Epidermal melanocyte (primary cell): ENCODE data around the gene TASP1.

Experiments used
- DNase-seq: peaks from one replicate; pipeline ENCODE4 v3.0.0; 2011; ENCODE audit warnings: low spot score; ENCODE audit not compliant: insufficient read length

The TASP1 gene

GRCh38 chr20:13442986-13443385 lies 195.7 kb downstream of the TASP1 start:
- no peak for DNase-seq

- DNase-seq, result no peak
Measured at GRCh38 chr20:13441388-13441787, 197.3 kb downstream of the TASP1 start.

GRCh38 chr20:13436530-13436929 lies 202.2 kb downstream of the TASP1 start:
- no peak for DNase-seq

GRCh38 chr20:13432126-13432525 lies 206.6 kb downstream of the TASP1 start:
- no peak for DNase-seq

- DNase-seq, result no peak
Measured at GRCh38 chr20:13430346-13431002, 208.3 kb downstream of the TASP1 start.

- no peak for DNase-seq
Measured at GRCh38 chr20:13428684-13429083, 210.0 kb downstream of the TASP1 start.

- no peak for DNase-seq
Measured at GRCh38 chr20:13426870-13427269, 211.9 kb downstream of the TASP1 start.

GRCh38 chr20:13425381-13426135 lies 213.2 kb downstream of the TASP1 start:
- no peak for DNase-seq

- DNase-seq, result no peak
Measured at GRCh38 chr20:13424174-13424833, 214.4 kb downstream of the TASP1 start.

GRCh38 chr20:13423472-13424173 lies 215.1 kb downstream of the TASP1 start:
- DNase-seq, result no peak

- DNase-seq, result no peak
Measured at GRCh38 chr20:13422637-13423036, 216.1 kb downstream of the TASP1 start.

GRCh38 chr20:13420625-13421024 lies 218.1 kb downstream of the TASP1 start:
- no peak for DNase-seq

- DNase-seq, result no peak
Measured at GRCh38 chr20:13419477-13419876, 219.3 kb downstream of the TASP1 start.

- DNase-seq, result no peak
Measured at GRCh38 chr20:13418263-13419229, 220.2 kb downstream of the TASP1 start.

- no peak for DNase-seq
Measured at GRCh38 chr20:13416531-13416930, 222.2 kb downstream of the TASP1 start.

GRCh38 chr20:13412806-13413445 lies 225.8 kb downstream of the TASP1 start:
- DNase-seq, result no peak

GRCh38 chr20:13404293-13404692 lies 234.4 kb downstream of the TASP1 start:
- DNase-seq, result no peak

GRCh38 chr20:13403453-13403852 lies 235.3 kb downstream of the TASP1 start:
- DNase-seq, result no peak

GRCh38 chr20:13402986-13403385 lies 235.7 kb downstream of the TASP1 start:
- no peak for DNase-seq

GRCh38 chr20:13402171-13402760 lies 236.5 kb downstream of the TASP1 start:
- no peak for DNase-seq
